HCT116 (cell line): ENCODE results near the gene PA2G4. TPM values are rescaled to one million over a fixed set of nuclear protein-coding genes. Genes with fewer than 3 reads are reported as not detected.

Experiments used
- ATAC-seq: fragments of 200-7000 bp; cut with Tn5 transposase; 2 replicates; pipeline ENCODE4 v1.9.1; 2020; ENCODE audit warnings: mild to moderate bottlenecking, moderate library complexity
- BruUV-seq: library from RNA; stranded (reverse); fragments of 400-500 nt; replicated peaks from 2 replicates; lab custom pipeline; 2021; lab: Mats Ljungman, UMichigan
- CTCF ChIA-PET: fragments of 300-600 bp; sonication (Branson Sonifier 250); formaldehyde crosslinking; loops from one replicate; lab custom pipeline; 2021; ENCODE audit warnings: antibody characterized with exemption; lab: Charles Lee
- POLR2A ChIA-PET: fragments of 300-600, 350-600 bp; sonication (Branson Sonifier 250); formaldehyde crosslinking; loops from one replicate; lab custom pipeline; 2021; ENCODE audit warnings: antibody characterized with exemption; lab: Charles Lee
- RAD21 ChIA-PET, 2 experiments: fragments of 300-600 bp; sonication (Branson Sonifier 250); formaldehyde crosslinking; loops; one replicate each; lab custom pipeline; 2023; ENCODE audit warnings: low total read pairs in 2 of 2; ENCODE audit not compliant: uncharacterized antibody in 2 of 2, unreplicated experiment in 2 of 2, low non-redundant PET in 1 of 2; lab: Charles Lee
- DNase-seq: peaks from one replicate; pipeline ENCODE4 v3.0.0-alpha.2; 2010; ENCODE audit warnings: low read depth, low spot score
- H2AFZ ChIP-seq: fragments of 200-600 bp; shearing (Covaris generic), sonication (generic); 2 replicates; pipeline ENCODE4 v1.6.1; 2017; ENCODE audit warnings: low read depth, mixed run types, mixed read lengths, antibody characterized with exemption, low read length; ENCODE audit not compliant: poor library complexity, severe bottlenecking
- H3K27ac ChIP-seq: 2 replicates; pipeline ENCODE4 v1.5.1; 2012; ENCODE audit warnings: low read depth, low read length
- H3K27me3 ChIP-seq: fragments of 200-600 bp; sonication (generic); 2 replicates; pipeline ENCODE4 v1.6.1; 2016; ENCODE audit warnings: mixed run types, low read length, mixed read lengths; ENCODE audit not compliant: insufficient read depth
- H3K36me3 ChIP-seq, 2 experiments: fragments of 200-500 bp in 1 of 2; fragments of 200-600 bp in 1 of 2; sonication (Bioruptor generic) in 1 of 2; sonication (generic) in 1 of 2; 2 replicates each; pipeline versions ENCODE4 v1.5.1 to v1.6.1; 2014 to 2016; ENCODE audit warnings: low read length in 2 of 2, inconsistent platforms in 1 of 2, mixed read lengths in 1 of 2, mixed run types in 1 of 2; ENCODE audit not compliant: insufficient read depth in 2 of 2, control insufficient read depth in 1 of 2
- H3K4me1 ChIP-seq, 2 experiments: fragments of 200-600 bp in 1 of 2; sonication (generic) in 1 of 2; 2 replicates each; pipeline versions ENCODE4 v1.5.1 to v1.6.1; 2012 to 2017; ENCODE audit warnings: low read length in 2 of 2, inconsistent platforms in 1 of 2, mild to moderate bottlenecking in 1 of 2, mixed read lengths in 1 of 2, mixed run types in 1 of 2, moderate library complexity in 1 of 2; ENCODE audit not compliant: insufficient read depth in 2 of 2, control insufficient read depth in 1 of 2
- H3K4me2 ChIP-seq: fragments of 200-600 bp; sonication (generic); 2 replicates; pipeline ENCODE4 v1.6.1; 2017; ENCODE audit warnings: mixed run types, low read length, mixed read lengths
- H3K4me3 ChIP-seq, 2 experiments: fragments of 200-600 bp in 1 of 2; sonication (generic) in 1 of 2; replicated peaks in 1 of 2; 2 replicates each; pipeline ENCODE4 v1.5.1; 2011 to 2016; ENCODE audit warnings: low read length in 2 of 2, control low read depth in 1 of 2, low read depth in 1 of 2, mild to moderate bottlenecking in 1 of 2, mixed read lengths in 1 of 2, mixed run types in 1 of 2
- H3K79me2 ChIP-seq: fragments of 200-600 bp; sonication (generic); 2 replicates; pipeline ENCODE4 v1.6.1; 2017; ENCODE audit warnings: mild to moderate bottlenecking, mixed run types, low read length, moderate library complexity, mixed read lengths; ENCODE audit not compliant: insufficient read depth
- H3K9ac ChIP-seq: fragments of 200-600 bp; sonication (generic); 2 replicates; pipeline ENCODE4 v1.6.1; 2016; ENCODE audit warnings: low read length, mixed read lengths
- H3K9me2 ChIP-seq: fragments of 200-600 bp; sonication (generic), shearing (Covaris generic); 2 replicates; pipeline ENCODE4 v1.6.1; 2017; ENCODE audit warnings: mixed run types, mild to moderate bottlenecking, moderate library complexity; ENCODE audit not compliant: insufficient read depth
- H3K9me3 ChIP-seq, 2 experiments: fragments of 200-500 bp in 1 of 2; fragments of 200-600 bp in 1 of 2; sonication (Bioruptor generic) in 1 of 2; sonication (generic) in 1 of 2; 2 replicates each; pipeline ENCODE4 v1.6.1; 2014 to 2017; ENCODE audit warnings: low read length in 2 of 2, mixed read lengths in 2 of 2, inconsistent platforms in 1 of 2, low read depth in 1 of 2, mild to moderate bottlenecking in 1 of 2, mixed run types in 1 of 2, moderate library complexity in 1 of 2; ENCODE audit not compliant: control insufficient read depth in 1 of 2, insufficient read depth in 1 of 2
- H4K20me1 ChIP-seq: fragments of 200-600 bp; sonication (generic), shearing (Covaris generic); 2 replicates; pipeline ENCODE4 v1.6.1; 2017; ENCODE audit warnings: mixed run types, mild to moderate bottlenecking, moderate library complexity; ENCODE audit not compliant: insufficient read depth
- CBX3 ChIP-seq: IDR thresholded peaks from 2 replicates; pipeline ENCODE4 v1.6.1; 2012; ENCODE audit warnings: low read depth
- EGR1 ChIP-seq: IDR thresholded peaks from 2 replicates; pipeline ENCODE4 v1.6.1; 2012; ENCODE audit warnings: low read depth
- JUND ChIP-seq: IDR thresholded peaks from 2 replicates; pipeline ENCODE4 v1.6.1; 2012
- RAD21 ChIP-seq: IDR thresholded peaks from 2 replicates; pipeline ENCODE4 v1.6.1; 2012; ENCODE audit warnings: low read depth, mild to moderate bottlenecking
- REST ChIP-seq: IDR thresholded peaks from 2 replicates; pipeline ENCODE4 v1.6.1; 2012; ENCODE audit warnings: low read depth
- YY1 ChIP-seq: IDR thresholded peaks from 2 replicates; pipeline ENCODE4 v1.6.1; 2011; ENCODE audit warnings: low read length, low read depth, moderate library complexity, mild to moderate bottlenecking; ENCODE audit not compliant: insufficient replicate concordance; ENCODE audit errors: extremely low read depth
- ZFX ChIP-seq: fragments of 450-650 bp; IDR thresholded peaks from 2 replicates; pipeline ENCODE4 v1.6.1; 2017
- ZNF274 ChIP-seq: fragments of 200-500 bp; sonication (Bioruptor generic); IDR thresholded peaks from 2 replicates; pipeline ENCODE4 v1.6.1; 2014; ENCODE audit warnings: mild to moderate bottlenecking, low read depth, low read length, inconsistent platforms
- intact Hi-C: fragments of 100-400 bp; cut with micrococcal nuclease; formaldehyde crosslinking; loops from 2 replicates; pipeline ENCODE4 v1.10.0; 2022
- total RNA-seq: library from RNA; stranded (reverse); gene quantifications from one replicate; pipeline ENCODE4 v1.2.1, GENCODE V29; 2021; ENCODE audit not compliant: unreplicated experiment
- TF ChIP-seq, protein P1 (sequence below): IDR thresholded peaks from 2 replicates; pipeline ENCODE4 v1.6.1; 2012

The PA2G4 gene
- total RNA-seq, 1 experiment from 2014 or later = 302 TPM

- ATAC-seq = no peak
- ChIA-PET POLR2A (interaction anchor here (1.2 kb wide), 1 partner anchor 55 kb away, joined by 3 read pairs; no protein-coding TSS in a partner anchor), RAD21 (no interaction called here)
- H3K27me3 ChIP-seq = no peaks in the 10 kb centered on the region
- intact Hi-C loops = no loop called here
- no peaks in the 10 kb centered on the region for H3K9me2 ChIP-seq
- peaks cover 4 to 11% of the 10 kb centered on the region in 2 experiments for H3K4me1 ChIP-seq
- no peaks in the 10 kb centered on the region for H3K9me3 ChIP-seq
- H3K36me3 ChIP-seq = peaks cover 16 to 23% of the 10 kb centered on the region in 2 experiments; a peak in 3 of 4 replicates
- H3K27ac ChIP-seq = no peak overlapping the region
- no peak overlapping the region for H2AFZ ChIP-seq
- H4K20me1 ChIP-seq = no peaks in the 10 kb centered on the region
- peaks cover 6% of the 10 kb centered on the region for H3K79me2 ChIP-seq
- no peak for TF ChIP-seq YY1
- TF ChIP-seq CBX3 = no peak
- TF ChIP-seq ZFX = no peak
- no peak for TF ChIP-seq RAD21
- TF ChIP-seq, protein P1, sequence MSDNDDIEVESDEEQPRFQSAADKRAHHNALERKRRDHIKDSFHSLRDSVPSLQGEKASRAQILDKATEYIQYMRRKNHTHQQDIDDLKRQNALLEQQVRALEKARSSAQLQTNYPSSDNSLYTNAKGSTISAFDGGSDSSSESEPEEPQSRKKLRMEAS = no peak
- TF ChIP-seq EGR1 = no peak
- TF ChIP-seq REST = no peak
- TF ChIP-seq ZNF274 = no peak
- no peak for TF ChIP-seq JUND
- TF ChIP-seq, all 23 proteins: peak for 0
- DNase-seq = no peak
- no TSS peak for BruUV-seq
- Histone ChIP-seq H3K9ac (no peak overlapping the region), H3K4me2 (no peak overlapping the region), H3K4me3 (no peak overlapping the region)
- CTCF ChIA-PET = no interaction called here
Observed at GRCh38 chr12:56099787-56100186, 4.6 kb upstream of the PA2G4 start.
